SK-N-MC (cell line): ENCODE results near the gene THAP10.

Source experiments
- EZH2 ChIP-seq: fragments of 200-600 bp; sonication (generic); IDR thresholded peaks from one replicate; pipeline ENCODE4 v1.6.1; 2017; ENCODE audit warnings: antibody characterized with exemption
- FOXP2 ChIP-seq: optimal IDR thresholded peaks from 2 replicates; pipeline ENCODE3; 2011; ENCODE audit warnings: mild to moderate bottlenecking, moderate library complexity; ENCODE audit not compliant: insufficient read depth; ENCODE audit errors: extremely low read length, control extremely low read depth
- POLR2AphosphoS5 ChIP-seq: IDR thresholded peaks from 2 replicates; pipeline ENCODE4 v1.6.1; 2012; ENCODE audit warnings: mild to moderate bottlenecking, low read depth, low read length, borderline replicate concordance

DNA sequence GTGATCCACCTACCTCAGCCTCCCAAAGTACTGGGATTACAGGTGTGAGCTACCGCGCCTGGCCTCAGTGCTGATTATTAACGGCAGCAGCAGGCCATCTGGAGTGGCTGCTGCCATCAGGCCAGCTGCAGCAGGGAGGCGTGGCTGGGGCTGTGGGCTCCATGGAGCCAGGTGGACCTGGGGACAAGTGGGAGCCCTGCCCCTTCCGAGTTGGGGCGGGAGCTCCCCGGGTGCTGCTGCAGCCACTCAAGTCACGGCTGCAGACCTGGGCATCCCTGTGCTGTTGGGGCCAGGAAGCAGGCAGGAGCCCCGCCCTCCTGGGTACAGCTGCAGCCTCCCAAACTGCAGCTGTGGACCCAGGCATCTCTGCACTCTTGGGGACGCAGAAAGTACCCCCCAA lies 24.3 kb upstream of the THAP10 start:
- TF ChIP-seq POLR2AphosphoS5 (no peak), EZH2 (no peak), FOXP2 (no peak)
